Articular chondrocyte of knee joint (primary cell): ENCODE measurements around the gene HSD17B11. TPM values are rescaled to one million over a fixed set of nuclear protein-coding genes. Genes with fewer than 3 reads are reported as not detected.

Source experiments
- small RNA-seq: library from RNA; depleted of rRNA; stranded (forward); fragments of <200 nt; gene quantifications from one replicate; pipeline ENCODE3, GENCODE V24; 2012
- total RNA-seq: library from RNA; depleted of rRNA; stranded (reverse); fragments of >200 nt; gene quantifications from 2 replicates; pipeline ENCODE4 v1.2.3, GENCODE V29; 2012

The HSD17B11 gene
- total RNA-seq: 35.9 and 39.2 TPM in 2 replicates

GRCh38 chr4:87390891-87391575 is at the start of gene HSD17B11:
Gene HSD17B11 (minus strand): TSS chr4:87391188. CDS start chr4:87391070, 118 bp downstream.

GRCh38 chr4:87422104-87423052 is 31.4 kb upstream of the HSD17B11 start, which contains the start of gene NUDT9:
Gene NUDT9 (plus strand): TSS chr4:87422573. CDS start chr4:87422906, 333 bp downstream.

GRCh38 chr4:87322754-87323153 is 68.2 kb downstream of the HSD17B11 start, which contains the start of gene HSD17B13:
Gene HSD17B13 (minus strand): TSS chr4:87322882. CDS start chr4:87322841, 41 bp downstream.

Small RNA genes lying within 50 kb of the gene (small RNA-seq; reads per million reads assigned to genes)
- gene MIR5705 (not detected), gene RN7SL681P (not detected)

Other genes starting within 250 kb of the HSD17B11 start
- 11.1 and 11.6 TPM in 2 replicates for gene KLHL8, start 170.6 kb downstream of the HSD17B11 start, total RNA-seq
- under 0.01 TPM in 2 replicates for gene HSD17B13, start 68.3 kb downstream of the HSD17B11 start, total RNA-seq
- gene NUDT9, start 31.4 kb upstream of the HSD17B11 start, total RNA-seq: 15.8 and 20.5 TPM in 2 replicates
- not detected in 2 replicates for gene SPARCL1, start 138.2 kb upstream of the HSD17B11 start, total RNA-seq
- gene DSPP, start 217.3 kb upstream of the HSD17B11 start, total RNA-seq: not detected in 2 replicates